Thyroid gland (tissue), 4 donors: Measurements from ENCODE around the gene CABP2.

Source experiments
- POLR2A ChIP-seq, 2 donors: fragments of 450-650 bp; IDR thresholded peaks; one replicate each; pipeline ENCODE4 v1.6.1; 2017; ENCODE audit warnings: antibody characterized with exemption in 2 of 2, mild to moderate bottlenecking in 2 of 2, moderate library complexity in 1 of 2
- TF ChIP-seq, protein P1 (sequence below), 6 experiments: fragments of 200-600 bp in 3 of 6; fragments of 450-650 bp in 3 of 6; sonication (generic) in 3 of 6; IDR thresholded peaks; one replicate each; pipeline ENCODE4 v1.5.1; 2016 to 2019; ENCODE audit warnings: antibody characterized with exemption in 6 of 6, mild to moderate bottlenecking in 2 of 6, inconsistent platforms in 1 of 6, moderate library complexity in 1 of 6

GRCh38 chr11:67498544-67498972 is 24.7 kb downstream of the CABP2 start:
- TF ChIP-seq, protein P1, sequence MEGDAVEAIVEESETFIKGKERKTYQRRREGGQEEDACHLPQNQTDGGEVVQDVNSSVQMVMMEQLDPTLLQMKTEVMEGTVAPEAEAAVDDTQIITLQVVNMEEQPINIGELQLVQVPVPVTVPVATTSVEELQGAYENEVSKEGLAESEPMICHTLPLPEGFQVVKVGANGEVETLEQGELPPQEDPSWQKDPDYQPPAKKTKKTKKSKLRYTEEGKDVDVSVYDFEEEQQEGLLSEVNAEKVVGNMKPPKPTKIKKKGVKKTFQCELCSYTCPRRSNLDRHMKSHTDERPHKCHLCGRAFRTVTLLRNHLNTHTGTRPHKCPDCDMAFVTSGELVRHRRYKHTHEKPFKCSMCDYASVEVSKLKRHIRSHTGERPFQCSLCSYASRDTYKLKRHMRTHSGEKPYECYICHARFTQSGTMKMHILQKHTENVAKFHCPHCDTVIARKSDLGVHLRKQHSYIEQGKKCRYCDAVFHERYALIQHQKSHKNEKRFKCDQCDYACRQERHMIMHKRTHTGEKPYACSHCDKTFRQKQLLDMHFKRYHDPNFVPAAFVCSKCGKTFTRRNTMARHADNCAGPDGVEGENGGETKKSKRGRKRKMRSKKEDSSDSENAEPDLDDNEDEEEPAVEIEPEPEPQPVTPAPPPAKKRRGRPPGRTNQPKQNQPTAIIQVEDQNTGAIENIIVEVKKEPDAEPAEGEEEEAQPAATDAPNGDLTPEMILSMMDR (IDR thresholded peaks at IDR 0.05) = no peak
- TF ChIP-seq POLR2A (IDR thresholded peaks at IDR 0.05) = no peak
